Stimulated activated CD4-positive, alpha-beta T cell treated with anti-CD3 and anti-CD28 coated beads, Interleukin-15, amount 100 ng/mL, for 24 hours (primary cell): Measurements from ENCODE around the gene VTI1A.

Experiments used
- DNase-seq: peaks from one replicate; pipeline ENCODE4 v3.0.0-alpha.2; 2020

Gene VTI1A

DNA sequence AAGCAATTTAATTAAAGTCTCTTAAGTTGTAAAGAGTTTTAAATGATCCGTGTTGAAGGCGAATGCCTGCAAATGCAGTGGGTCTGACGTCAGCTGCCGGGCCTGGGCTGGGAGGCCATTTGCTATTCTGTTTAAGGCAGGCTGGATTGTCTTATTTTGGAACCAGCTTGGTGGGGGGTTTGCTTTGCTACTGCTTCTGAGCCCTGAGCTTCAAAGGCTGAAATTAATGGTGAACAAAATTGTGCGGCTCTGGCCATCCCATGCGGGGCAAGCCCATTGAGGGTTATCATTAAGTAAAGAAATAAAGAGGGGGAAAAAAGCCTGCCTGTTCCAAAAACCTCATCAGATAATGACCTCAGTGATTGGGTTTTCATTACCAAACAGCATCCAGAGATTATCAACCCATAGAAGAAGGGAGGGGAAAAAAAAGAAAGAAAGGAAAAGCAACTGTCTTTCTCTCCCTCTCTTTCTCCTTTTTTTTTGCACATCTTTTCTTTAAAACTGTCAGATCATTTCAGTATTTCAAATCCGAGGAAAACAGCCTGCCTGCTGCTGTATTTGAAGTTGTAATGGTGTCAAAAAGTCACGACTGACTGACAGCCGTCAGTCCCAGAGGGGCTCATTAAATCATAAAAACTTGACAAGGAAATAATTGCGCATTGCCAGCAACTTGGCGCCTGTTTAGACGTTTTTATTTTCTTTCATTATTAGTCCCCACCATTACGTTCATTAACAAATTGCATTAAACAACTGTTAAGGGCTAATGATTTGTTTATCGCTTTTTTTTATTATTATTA, 371.2 kb downstream of the VTI1A start:
- DNase-seq = no peak

DNA sequence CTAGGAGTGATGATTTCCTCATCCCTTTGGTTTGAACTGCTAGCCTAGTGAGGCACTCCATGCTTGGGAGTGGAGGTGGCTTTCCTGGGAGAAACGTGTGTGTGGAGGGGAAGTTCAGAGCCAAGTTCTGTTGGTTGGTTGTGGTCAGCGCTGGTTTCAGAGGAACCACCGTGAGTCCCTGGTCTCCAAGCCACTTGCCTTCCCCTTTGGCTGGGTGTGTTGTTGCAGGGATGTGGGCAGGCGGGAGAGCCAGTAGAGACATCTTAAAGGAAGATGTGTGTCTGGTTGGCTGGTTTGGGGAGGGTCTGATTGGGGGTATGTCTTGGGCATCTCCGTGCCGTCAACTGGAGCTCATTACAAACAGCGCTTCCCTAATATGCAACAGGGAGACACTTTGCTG, 372.2 kb downstream of the VTI1A start:
- DNase-seq = no peak

DNA sequence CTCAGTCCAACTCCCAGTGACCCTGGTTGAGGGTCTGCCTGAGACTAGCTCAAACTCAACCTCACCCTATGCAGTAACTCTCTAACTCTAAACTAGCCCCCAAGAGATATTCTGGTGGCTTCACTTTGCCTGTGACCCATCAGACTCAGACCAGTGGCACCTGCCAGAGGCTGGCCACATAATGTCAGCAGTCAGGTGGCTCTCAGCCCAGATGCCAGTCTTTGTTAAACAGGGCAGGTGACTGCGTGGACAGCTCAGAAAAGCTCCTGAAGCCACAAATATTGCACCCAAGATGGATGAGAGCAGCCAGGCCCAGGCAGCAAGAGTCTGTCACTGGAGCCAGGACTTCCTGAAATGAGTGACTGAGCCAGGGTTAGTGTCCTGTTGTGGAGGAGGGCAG, 373.3 kb downstream of the VTI1A start:
- DNase-seq = no peak

DNA sequence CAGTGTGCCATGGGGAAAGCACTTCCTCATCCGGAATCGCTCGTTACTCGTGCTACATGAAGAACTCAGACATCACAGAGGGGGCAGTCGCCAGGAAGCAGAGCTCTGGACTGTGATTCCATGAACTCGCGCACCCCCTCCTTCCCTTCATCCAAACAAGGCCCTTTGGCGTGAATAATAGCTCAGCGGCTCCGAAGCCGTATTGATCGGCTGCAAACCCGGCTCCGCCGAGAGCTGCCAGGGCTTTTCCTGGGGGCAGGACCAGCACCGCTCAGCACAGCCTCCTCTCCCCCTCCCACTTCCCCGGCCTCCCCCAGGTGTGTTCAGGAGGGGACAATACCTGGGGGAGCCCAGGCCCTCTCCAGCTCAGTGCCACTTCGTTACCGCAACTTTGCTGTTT, 374.0 kb downstream of the VTI1A start:
- no peak for DNase-seq

DNA sequence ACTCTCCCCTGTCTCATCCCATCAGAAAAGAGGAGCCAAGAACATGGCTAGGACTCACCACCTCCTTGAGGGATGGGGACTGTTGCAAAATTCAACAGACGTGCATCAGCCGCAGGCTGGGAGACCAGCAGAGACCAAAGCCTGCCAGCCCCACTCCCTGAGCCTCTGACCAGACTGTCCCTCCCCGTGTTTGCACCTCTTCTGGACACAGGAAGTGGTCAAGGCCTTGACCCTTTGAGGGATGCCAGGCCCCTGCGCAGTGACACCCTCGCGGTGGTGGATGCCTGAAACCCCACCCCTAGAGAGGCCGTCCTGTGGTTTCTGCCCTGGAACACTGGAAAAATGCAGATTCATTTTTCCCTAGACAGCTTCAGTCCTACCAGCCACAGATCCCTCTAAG, 374.6 kb downstream of the VTI1A start:
- no peak for DNase-seq

DNA sequence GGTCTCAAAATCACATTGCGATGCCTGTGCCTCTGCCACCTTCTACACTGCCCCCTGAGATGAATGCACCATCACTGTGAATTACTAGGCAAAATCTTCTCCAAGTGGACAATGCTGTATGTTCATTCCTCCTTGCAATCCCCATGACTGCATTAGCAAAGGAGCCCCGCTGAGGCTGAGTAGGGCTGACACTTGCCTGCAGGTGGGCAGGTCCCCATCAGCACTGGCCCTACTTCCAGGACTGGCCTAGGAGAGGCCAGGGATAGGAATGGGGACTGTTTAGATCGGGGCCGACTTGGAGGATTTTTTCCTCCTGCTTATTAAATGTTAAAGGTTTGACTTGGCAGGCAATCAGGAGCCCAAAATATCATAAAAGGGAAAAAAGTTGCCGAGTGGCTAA, 376.0 kb downstream of the VTI1A start:
- no peak for DNase-seq

DNA sequence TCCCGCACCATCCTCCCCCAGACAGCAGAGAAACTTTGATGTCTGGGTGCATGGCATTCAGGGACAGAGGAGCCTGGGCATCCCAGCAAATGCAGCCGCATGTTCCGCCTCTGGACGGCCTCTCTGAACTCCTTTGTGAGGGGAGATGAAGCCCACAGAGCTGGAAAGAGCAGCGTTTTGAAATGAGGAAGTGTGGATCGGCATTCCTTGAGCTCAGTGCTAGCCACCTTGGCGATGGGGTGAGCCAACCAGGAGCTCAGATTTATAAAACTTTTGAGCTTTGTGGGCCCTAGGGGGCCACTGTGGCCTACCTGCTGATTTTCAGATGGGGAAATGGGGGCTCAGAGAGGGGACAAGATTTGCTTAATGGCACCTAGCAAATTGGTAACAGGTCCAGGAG, 376.6 kb downstream of the VTI1A start:
- DNase-seq = no peak

DNA sequence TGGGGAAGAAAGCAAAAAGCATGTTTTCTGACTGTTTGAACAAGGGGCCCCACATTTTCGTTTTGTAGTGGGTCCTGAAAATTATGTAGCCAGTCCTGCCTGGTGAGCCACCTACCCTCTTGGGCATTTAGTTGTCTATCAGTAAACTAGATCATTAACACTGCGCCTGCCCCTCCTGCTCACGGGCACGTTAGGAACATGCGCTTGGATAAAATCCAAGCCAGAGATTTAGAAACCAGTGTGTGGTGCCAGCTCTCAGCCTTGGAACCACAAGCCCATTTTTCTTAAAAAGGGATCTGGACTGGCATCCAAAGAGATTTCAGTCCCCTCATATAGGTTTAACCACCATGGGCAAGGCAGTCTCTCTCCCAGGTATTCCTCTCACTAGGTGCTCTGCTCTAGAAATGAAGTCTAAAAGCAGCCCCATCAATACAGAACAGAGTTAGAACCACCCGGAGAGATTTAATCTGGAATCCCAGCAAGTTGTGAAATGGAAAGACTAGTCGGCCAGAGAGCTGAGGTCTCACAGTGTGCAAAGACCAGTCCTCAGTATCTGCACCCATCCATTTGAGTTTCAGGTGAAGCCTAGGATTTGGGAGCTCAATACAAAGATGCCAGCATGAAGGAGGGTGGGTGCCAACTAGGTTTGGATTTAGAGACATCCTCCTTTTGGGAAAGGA, 379.1 kb downstream of the VTI1A start:
- no peak for DNase-seq

DNA sequence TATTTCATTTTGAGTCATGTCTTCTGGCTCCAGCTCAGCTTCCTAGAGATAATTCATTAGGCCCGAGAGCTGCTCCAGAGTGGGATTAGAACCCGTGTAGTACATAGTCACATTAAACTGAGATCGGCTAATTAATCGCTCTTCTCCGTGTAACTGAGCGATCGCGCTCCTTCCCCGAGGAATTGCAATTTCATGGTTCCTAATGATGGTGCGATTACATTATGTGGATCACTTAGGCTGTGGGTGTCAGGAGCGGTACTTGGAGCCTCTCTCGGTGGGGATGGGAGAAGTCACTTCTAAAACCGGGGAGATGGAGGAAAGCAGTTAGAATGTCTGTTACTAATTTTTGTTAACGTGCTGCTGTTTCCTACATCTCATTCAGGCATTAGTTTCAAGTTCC, 380.1 kb downstream of the VTI1A start:
- no peak for DNase-seq

DNA sequence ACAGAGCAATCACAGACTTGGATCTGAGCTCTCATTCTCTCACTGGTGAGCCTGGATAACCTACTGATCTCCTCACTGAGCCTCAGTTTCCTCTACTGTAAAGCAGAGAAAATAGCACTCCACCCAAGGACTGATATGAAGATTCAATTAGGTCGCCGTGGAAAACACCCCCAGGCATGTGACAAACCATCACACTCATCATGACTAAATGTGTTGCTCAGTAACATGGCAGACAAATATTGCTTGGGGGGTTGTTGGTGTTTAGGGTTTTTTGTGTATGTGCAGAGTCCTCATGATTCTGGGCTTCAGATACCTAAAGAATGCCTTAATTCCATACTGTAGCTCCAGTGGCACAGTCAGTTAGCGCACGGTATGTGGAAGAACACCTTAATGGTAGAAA, 380.9 kb downstream of the VTI1A start:
- no peak for DNase-seq

DNA sequence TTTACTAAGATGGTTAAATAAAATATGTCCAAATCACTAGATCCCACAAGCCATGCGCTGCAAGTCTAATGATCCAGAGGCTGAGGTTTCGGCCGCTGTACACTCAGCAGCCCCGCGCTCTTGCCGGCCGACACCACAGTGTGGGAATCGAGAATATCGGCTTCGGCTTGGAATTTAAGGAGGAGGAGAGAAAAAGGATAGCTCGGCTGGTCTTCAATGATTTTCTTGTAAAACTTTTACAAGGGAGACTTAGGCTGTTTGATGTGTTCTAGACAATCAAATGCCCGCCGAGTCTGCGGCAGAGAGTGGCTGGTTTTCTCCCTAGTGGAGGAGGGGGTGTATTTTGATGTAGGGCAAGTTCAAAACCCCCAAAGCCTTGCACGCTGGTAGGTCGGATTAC, 384.8 kb downstream of the VTI1A start:
- no peak for DNase-seq

DNA sequence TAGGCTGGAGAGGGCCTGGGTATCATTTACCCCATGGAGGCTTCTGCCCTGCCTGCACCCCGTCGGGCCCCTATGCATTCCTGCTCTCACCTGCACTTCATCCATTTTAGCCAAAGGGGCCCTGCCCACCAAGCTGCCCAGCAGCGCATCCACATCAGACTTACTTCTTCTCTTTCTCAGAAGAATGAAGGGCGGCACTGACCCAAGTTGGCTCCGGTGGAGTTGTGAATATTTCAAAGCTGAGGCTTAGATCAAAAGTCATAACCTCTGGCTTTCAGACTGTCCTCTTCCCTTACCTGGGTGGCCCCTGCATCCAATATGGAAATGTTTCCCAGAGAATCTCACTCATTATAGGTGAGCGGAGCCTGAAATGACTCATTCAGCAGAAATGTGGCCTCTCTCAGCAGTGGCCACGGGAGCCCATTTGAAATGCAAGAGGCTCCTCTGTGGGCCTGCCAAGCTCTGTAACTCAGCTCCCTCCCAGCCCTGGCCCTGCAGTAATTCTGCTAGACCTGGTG, 385.4 kb downstream of the VTI1A start:
- DNase-seq = no peak

DNA sequence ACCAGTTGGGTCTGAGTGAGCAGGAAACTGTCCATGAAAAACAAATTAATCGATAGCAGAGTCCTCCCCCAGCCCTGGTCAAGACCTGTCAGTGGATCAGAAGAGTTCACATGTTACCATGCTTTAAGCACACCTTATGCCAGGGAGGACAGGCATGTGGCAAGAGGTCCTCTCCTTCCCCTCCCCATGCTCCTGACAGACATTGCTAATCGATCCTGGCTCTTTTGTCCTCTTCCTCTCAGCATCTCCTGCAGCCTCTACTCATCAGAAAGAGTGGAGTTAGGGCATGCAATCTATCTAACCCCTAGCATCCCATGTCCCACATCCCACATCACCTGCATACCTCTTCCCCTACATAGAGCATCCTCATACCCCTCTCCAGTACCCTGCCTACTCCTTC, 385.9 kb downstream of the VTI1A start:
- DNase-seq = no peak

DNA sequence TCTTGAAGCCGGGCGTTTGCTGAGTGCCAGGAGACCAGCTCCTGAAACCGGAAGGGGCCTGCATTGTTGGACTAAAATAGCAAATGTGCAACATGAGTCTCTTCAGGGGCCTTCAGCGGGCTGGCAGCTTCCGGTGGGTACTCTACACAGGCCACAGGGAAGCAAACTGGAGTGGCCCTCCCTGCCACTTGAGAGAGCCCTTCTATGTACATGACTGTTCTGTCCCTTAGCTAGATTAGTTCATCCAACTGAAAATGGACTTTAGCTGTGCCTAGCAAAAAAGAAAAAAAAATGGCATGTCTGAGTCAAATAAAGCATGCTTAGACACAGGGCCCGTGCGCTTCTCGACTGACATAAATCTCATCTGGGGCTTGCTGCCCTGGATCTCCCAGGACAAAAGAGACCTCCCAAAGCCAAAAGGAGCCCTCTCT, 387.8 kb downstream of the VTI1A start:
- no peak for DNase-seq

DNA sequence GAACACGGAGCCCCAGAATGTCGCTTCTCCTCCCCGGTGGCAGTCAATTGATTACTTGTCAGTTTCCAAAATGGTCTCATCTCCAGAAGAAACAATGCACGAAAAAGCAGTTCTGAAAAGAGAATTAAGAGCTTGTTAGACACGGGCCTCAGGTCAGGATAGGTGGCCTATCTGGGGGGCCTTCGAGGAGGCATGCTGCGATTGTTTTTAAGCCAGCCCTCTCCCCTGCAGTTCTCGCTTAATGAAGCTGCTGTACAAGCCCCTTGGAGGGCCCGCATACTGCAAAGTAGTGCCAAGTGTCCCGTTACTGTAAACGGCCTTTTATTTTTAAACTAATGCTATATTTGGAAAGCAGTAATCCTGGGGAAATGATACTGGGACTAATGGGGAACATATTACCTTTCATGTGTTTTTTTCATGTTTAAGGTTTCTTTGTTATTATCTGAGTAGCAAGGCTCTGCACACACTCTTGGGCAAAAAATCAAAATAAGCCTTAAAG, 388.3 kb downstream of the VTI1A start:
- no peak for DNase-seq

DNA sequence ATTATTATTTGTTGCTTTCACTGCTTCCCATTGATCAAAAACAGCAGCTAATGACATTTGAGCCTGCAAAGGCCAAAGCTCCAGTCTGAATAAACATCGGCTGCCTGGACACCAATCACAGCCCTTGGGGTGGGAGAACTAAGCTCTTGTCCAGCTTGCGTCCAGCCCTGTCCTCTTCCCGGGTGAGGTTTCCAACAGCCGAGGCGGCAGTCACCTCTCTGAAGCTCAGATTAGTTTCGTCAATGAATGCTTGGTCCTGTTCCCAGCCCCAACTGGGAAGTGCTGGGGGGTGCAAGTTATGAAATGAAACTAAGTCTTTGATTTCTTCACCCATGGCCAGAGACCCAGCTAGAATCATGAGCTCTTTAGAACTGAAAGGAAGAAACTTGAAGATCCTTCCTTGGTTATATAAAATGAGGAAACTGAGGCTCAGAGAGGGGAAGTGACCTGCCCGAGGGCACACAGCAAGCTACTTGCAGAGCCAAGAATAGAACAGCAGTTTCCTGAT, 389.0 kb downstream of the VTI1A start:
- no peak for DNase-seq

DNA sequence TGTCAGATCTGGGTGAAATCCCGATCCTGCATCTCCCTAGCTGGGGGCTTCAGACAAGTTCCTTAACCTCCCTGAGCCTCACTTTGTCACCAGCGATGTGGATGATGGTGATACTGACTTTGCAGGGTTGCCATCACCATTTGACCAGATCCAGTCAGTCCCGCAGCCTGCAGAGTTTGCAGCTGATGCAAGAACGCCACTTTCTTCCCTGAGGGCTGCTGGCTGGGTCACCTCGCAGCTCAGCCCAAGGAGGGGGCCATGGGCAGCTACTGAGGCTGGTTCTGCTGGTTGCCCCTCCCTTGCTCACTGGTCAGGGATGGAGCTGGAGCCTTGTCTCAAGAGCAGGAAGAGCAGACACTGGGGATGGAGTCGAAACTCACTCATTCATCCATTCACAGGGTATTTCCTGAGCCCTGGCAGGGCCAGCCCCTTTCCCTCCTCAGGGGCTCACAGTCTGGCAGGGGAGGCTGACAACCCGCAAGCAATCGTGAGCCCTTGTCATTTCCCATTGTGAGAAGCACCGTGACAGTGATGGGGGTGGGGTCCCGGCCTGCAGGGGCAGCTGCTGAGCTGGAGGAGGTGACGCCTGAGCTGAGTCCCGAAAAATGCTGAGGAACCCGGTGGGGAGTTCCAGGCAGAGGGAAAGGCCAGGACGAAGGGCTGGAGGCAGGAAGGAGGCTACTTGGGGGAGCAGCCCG, 391.9 kb downstream of the VTI1A start:
- no peak for DNase-seq

DNA sequence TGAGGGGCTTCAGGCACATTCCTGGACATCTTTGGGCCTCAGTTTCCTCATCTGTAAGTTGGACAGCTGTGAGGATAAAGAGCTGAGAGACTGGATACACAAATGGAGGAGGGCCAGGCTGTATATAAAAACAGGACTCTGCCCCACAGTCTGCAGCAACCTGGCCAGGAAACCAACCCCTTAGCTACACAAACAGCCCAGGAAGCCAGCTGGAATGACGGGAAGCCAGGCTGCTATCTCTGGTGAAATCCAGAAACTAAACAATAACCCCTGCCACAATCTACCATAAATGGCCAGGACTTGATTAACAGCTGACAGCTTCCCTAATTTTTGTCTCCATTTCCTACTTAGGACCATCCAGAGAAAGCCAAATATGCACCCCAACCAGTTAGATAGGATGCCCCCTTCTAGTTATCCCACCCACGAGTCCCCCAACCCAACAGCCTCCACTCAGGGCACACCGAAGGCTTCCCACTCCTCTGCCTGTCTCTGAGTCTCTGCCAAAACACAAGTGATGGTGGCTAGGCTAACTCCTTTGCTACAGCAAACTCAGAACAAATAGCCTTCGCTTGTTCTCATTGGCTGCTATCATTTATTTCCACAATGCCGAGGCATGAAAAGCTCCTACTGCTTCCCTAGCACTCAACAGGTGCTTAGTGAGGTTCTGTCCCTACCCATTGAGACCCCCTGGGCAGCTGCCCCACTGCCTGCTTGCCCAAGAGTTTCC, 393.1 kb downstream of the VTI1A start:
- no peak for DNase-seq

DNA sequence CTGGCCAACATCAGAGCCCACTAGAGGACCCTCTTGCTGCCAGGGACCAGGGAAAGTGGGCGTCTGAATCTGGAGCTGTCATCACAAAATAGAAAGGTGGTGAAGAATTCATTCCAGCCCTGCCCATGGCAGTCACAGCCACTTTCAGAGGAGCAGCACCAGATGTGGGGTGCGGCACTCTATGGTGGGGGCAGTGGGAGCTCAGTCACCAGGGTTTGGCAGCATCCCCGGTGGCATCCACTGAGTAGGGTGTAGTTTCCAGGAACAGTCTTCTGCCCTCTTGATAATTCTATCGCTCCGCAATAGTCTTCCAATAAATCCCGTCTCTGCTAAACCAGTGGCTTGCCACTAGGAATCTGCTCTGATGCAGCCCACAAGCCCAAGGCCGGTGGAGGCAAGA, 394.5 kb downstream of the VTI1A start:
- no peak for DNase-seq

DNA sequence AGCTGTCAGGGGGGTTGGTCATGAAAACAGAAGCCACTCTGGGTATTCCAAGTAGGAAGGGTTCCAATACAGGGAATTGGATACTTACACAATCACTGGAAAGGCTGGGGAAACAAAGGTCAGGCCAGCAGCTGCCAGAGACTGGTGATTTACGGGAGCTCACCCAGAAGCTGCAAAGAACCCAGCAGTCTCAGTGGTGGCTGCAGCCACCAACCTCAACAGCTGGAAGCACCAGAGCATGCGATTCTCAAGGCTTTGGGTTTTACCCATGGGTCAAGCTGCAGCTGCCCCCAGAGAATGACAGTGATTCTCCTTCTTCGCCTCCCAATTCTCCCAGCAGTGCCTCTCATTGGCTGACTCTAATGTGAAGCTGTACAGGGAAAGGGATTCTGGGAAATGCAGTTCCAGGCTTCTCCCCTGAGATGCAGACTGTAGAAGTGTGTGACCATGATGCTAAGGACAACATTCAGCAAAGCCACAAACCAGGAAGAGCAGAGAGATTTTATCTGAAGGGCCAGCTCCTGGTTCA, 395.9 kb downstream of the VTI1A start:
- no peak for DNase-seq

DNA sequence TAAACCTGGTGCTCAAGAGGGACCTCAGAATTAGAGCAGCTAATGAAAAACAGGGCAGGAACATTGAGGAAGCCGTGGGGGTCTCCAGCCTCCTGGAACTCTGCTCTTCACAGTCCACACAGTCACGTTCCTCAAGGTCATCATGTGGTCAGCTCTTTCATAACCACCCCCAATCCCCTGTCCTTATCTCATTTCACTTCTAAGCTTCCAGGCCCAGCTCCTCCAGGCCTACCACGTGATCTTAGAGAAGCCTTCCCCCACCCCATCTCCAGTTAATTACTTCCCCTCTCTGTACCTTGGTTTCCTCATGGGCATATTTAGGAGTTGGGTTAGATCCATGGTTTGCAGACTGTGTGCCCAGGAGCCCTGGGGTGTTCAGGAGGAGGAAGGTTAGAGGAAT, 396.6 kb downstream of the VTI1A start:
- no peak for DNase-seq
